B cell (primary cell): ENCODE results near the gene TP53. TPM values are rescaled to one million over a fixed set of nuclear protein-coding genes. Genes with fewer than 3 reads are reported as not detected.

Source experiments
- ATAC-seq: fragments of 200-7000 bp; cut with Tn5 transposase; one replicate; pipeline ENCODE4 v1.10.0; 2021; ENCODE audit warnings: low read depth, mild to moderate bottlenecking, moderate number of reproducible peaks, moderate library complexity
- CTCF ChIA-PET: fragments of 350-600 bp; sonication (Branson Sonifier 250); formaldehyde crosslinking; loops from one replicate; lab custom pipeline; 2021; ENCODE audit warnings: antibody characterized with exemption, inconsistent platforms; lab: Charles Lee
- POLR2A ChIA-PET: fragments of 350-600 bp; sonication (Branson Sonifier 250); formaldehyde crosslinking; loops from one replicate; lab custom pipeline; 2021; ENCODE audit warnings: antibody characterized with exemption; lab: Charles Lee
- DNase-seq: peaks from one replicate; pipeline ENCODE4 v3.0.0; 2013
- H2AFZ ChIP-seq: 2 replicates; pipeline ENCODE4 v1.6.1; 2012; ENCODE audit warnings: mild to moderate bottlenecking, low read depth, low read length; ENCODE audit not compliant: insufficient read depth, poor library complexity, severe bottlenecking
- H3K27ac ChIP-seq, 2 donors: 1 replicate in 1 of 2; 2 replicates in 1 of 2; pipeline ENCODE4 v1.5.1; 2012 to 2013; ENCODE audit warnings: low read length in 2 of 2, mild to moderate bottlenecking in 2 of 2, moderate library complexity in 1 of 2
- H3K27me3 ChIP-seq, 4 experiments: fragments of 200-600 bp in 1 of 4; sonication (generic) in 1 of 4; replicated peaks in 1 of 4; 1 replicate in 2 of 4; 2 replicates in 2 of 4; pipeline versions ENCODE4 v1.6.1 to v1.7.0; 2013 to 2016; ENCODE audit warnings: low read length in 3 of 4, mild to moderate bottlenecking in 2 of 4, mixed read lengths in 1 of 4, moderate library complexity in 1 of 4; ENCODE audit not compliant: insufficient read depth in 4 of 4, control insufficient read depth in 3 of 4; ENCODE audit errors: control extremely low read depth in 1 of 4
- H3K36me3 ChIP-seq, 2 experiments: replicated peaks in 1 of 2; 1 replicate in 1 of 2; 2 replicates in 1 of 2; pipeline versions ENCODE4 v1.6.1 to v1.7.1; 2013; ENCODE audit warnings: low read length in 1 of 2; ENCODE audit not compliant: insufficient read depth in 2 of 2, control insufficient read depth in 1 of 2; ENCODE audit errors: control extremely low read depth in 1 of 2, extremely low read depth in 1 of 2
- H3K4me1 ChIP-seq, 2 donors: fragments of 200-600 bp in 1 of 2; sonication (generic) in 1 of 2; 1 replicate in 1 of 2; 2 replicates in 1 of 2; pipeline versions ENCODE4 v1.5.1 to v1.6.1; 2013 to 2017; ENCODE audit warnings: low read length in 2 of 2; ENCODE audit not compliant: control insufficient read depth in 2 of 2, insufficient read depth in 2 of 2
- H3K4me2 ChIP-seq: replicated peaks from 2 replicates; pipeline ENCODE3; 2012; ENCODE audit warnings: mild to moderate bottlenecking, low read depth, low read length; ENCODE audit not compliant: poor library complexity, severe bottlenecking
- H3K4me3 ChIP-seq, 5 experiments: fragments of 200-600 bp in 1 of 5; sonication (generic) in 1 of 5; 1 replicate in 3 of 5; 2 replicates in 2 of 5; pipeline versions ENCODE4 v1.5.1 to v1.7.0; 2011 to 2016; ENCODE audit warnings: low read length in 4 of 5, mild to moderate bottlenecking in 4 of 5, low read depth in 2 of 5, control low read depth in 1 of 5, moderate library complexity in 1 of 5; ENCODE audit not compliant: insufficient read depth in 1 of 5; ENCODE audit errors: control extremely low read depth in 1 of 5, extremely low read depth in 1 of 5
- H3K79me2 ChIP-seq: fragments of 200-600 bp; sonication (generic); one replicate; pipeline ENCODE4 v1.6.0; 2016; ENCODE audit warnings: low read length; ENCODE audit not compliant: control insufficient read depth, insufficient read depth
- H3K9ac ChIP-seq: fragments of 200-600 bp; sonication (generic); 2 replicates; pipeline ENCODE4 v1.6.1; 2017; ENCODE audit warnings: mild to moderate bottlenecking, low read length, moderate library complexity
- H3K9me3 ChIP-seq, 3 donors: one replicate each; pipeline versions ENCODE4 v1.6.1 to v1.7.1; 2013; ENCODE audit warnings: low read length in 2 of 3; ENCODE audit not compliant: control insufficient read depth in 2 of 3, insufficient read depth in 1 of 3; ENCODE audit errors: control extremely low read depth in 1 of 3
- H4K20me1 ChIP-seq: 2 replicates; pipeline ENCODE4 v1.6.0; 2012; ENCODE audit warnings: mild to moderate bottlenecking, low read length; ENCODE audit not compliant: insufficient read depth, control insufficient read depth, poor library complexity, severe bottlenecking
- H3K27ac Mint-ChIP-seq: one replicate; pipeline ENCODE4 v1.8.0; 2021; ENCODE audit warnings: mixed read lengths
- H3K27me3 Mint-ChIP-seq: one replicate; pipeline ENCODE4 v1.8.0; 2021; ENCODE audit warnings: mixed read lengths
- H3K4me1 Mint-ChIP-seq: one replicate; pipeline ENCODE4 v1.8.0; 2021; ENCODE audit warnings: mixed read lengths
- H3K4me3 Mint-ChIP-seq: one replicate; pipeline ENCODE4 v1.8.0; 2021; ENCODE audit warnings: mixed read lengths
- H3K9me3 Mint-ChIP-seq: one replicate; pipeline ENCODE4 v1.8.0; 2022; ENCODE audit warnings: mixed read lengths; ENCODE audit not compliant: insufficient read depth
- CTCF ChIP-seq: fragments of 200-600 bp; IDR thresholded peaks from one replicate; pipeline ENCODE4 v1.8.0; 2022; ENCODE audit warnings: antibody characterized with exemption, mild to moderate bottlenecking
- EZH2 ChIP-seq: IDR thresholded peaks from 2 replicates; pipeline ENCODE4 v1.6.1; 2012; ENCODE audit warnings: borderline replicate concordance, low read depth, mild to moderate bottlenecking, moderate library complexity, low read length; ENCODE audit not compliant: insufficient read depth, poor library complexity, severe bottlenecking
- WGBS: methylation state at CpG from one replicate; pipeline ENCODE4 v1.1.5; 2013; ENCODE audit warnings: missing lambda C conversion rate; ENCODE audit not compliant: insufficient coverage; 5-methylcytosine and 5-hydroxymethylcytosine counted together
- intact Hi-C: fragments of 100-400 bp; cut with micrococcal nuclease; formaldehyde crosslinking; loops from one replicate; pipeline ENCODE4 v1.10.0; 2022
- polyA plus RNA-seq: library from polyadenylated mRNA; depleted of rRNA; stranded (reverse); fragments of >200 nt; gene quantifications from 2 replicates; pipeline ENCODE4 v1.2.3, GENCODE V29; 2012
- total RNA-seq, 2 donors: library from RNA; stranded (reverse); fragments of 120-200 nt in 1 of 2; gene quantifications; 1 replicate in 1 of 2; 2 replicates in 1 of 2; pipeline versions ENCODE4 v1.2.3 to v1.2.4, GENCODE V29; 2013 to 2022

The TP53 gene
- total and polyA plus RNA-seq, 2 donors (not counting 1 experiment from before 2014, with no cell fraction given), result 76.1 to 89.9 TPM

DNA sequence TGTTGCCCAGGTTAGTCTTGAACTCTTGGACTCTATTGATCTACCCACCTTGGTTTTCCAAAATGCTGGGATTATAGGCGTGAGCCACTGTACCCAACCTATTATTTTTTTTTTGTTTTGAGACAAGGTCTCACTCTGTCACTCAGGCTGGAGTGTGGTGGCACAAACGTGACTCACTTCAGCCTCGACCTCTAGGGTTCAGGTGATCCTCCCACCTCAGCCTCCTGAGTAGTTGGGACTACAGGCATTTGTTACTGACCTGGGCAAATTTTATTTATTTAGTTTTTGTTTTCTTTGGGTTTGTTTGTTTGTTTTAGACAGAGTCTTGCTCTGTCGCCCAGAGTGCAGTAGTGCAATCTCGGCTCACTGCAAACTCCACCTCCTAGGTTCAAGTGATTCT lies 63.6 kb downstream of the TP53 start:
- 93% methylated on average over 3 of the region's 5 CpGs for WGBS
- Histone ChIP-seq H3K79me2 (peaks cover 11% of the 10 kb centered on the region), H3K9ac (no peak overlapping the region), H3K27me3 (no peaks in the 10 kb centered on the region), H2AFZ (no peak overlapping the region), H3K27ac (no peak overlapping the region), H3K9me3 (no peaks in the 10 kb centered on the region), H4K20me1 (no peaks in the 10 kb centered on the region), H3K4me1 (peaks cover 6 to 14% of the 10 kb centered on the region in 2 donors), H3K4me3 (no peak overlapping the region), H3K36me3 (no peaks in the 10 kb centered on the region), H3K4me2 (no peak overlapping the region)
- H3K9me3 Mint-ChIP-seq, result no peaks in the 10 kb centered on the region
- TF ChIP-seq CTCF (no peak), EZH2 (no peak)
- ChIA-PET POLR2A (no interaction called here), CTCF (no interaction called here)
- H3K4me3 Mint-ChIP-seq, result no peak overlapping the region
- H3K27ac Mint-ChIP-seq, result no peak overlapping the region
- no peak for ATAC-seq
- DNase-seq, result no peak
- intact Hi-C loops, result no loop called here
- H3K27me3 Mint-ChIP-seq, result no peaks in the 10 kb centered on the region
- peaks cover 17% of the 10 kb centered on the region for H3K4me1 Mint-ChIP-seq

- DNase-seq (no peak), ATAC-seq (no peak)
- intact Hi-C loops, result no loop called here
- Mint-ChIP-seq H3K4me1 (no peaks in the 10 kb centered on the region), H3K27ac (no peak overlapping the region), H3K9me3 (no peaks in the 10 kb centered on the region), H3K4me3 (no peak overlapping the region), H3K27me3 (no peaks in the 10 kb centered on the region)
- CTCF ChIA-PET, result interaction anchor here (1.2 kb wide), 1 partner anchor 11 kb away, joined by 3 read pairs; no protein-coding TSS in a partner anchor
- H2AFZ ChIP-seq, result no peak overlapping the region
- no peaks in the 10 kb centered on the region for H3K4me1 ChIP-seq
- H3K27me3 ChIP-seq, result no peaks in the 10 kb centered on the region
- POLR2A ChIA-PET, result interaction anchor here (0.5 kb wide), 1 partner anchor 627 kb away, joined by 4 read pairs; the partner anchor contains the start of gene CTC1
- H4K20me1 ChIP-seq, result no peaks in the 10 kb centered on the region
- H3K9me3 ChIP-seq, result no peaks in the 10 kb centered on the region
- no peaks in the 10 kb centered on the region for H3K79me2 ChIP-seq
- no peak overlapping the region for H3K4me2 ChIP-seq
- TF ChIP-seq EZH2 (no peak), CTCF (no peak)
- H3K36me3 ChIP-seq, result no peaks in the 10 kb centered on the region
- H3K9ac ChIP-seq, result no peak overlapping the region
- WGBS, result 97% methylated on average over 6 of the region's 8 CpGs
- no peak overlapping the region for H3K4me3 ChIP-seq
- H3K27ac ChIP-seq, result no peak overlapping the region
Observed at GRCh38 chr17:7620835-7621234, 66.5 kb downstream of the TP53 start.
